Measurements from ENCODE around the gene CRACDL. TPM values are rescaled to one million over a fixed set of nuclear protein-coding genes. Genes with fewer than 3 reads are reported as not detected.
A peak's percentile ranks its signal among the peaks of the same experiment; 100 is the strongest.

CRACDL gene
- total and polyA plus RNA-seq, 9 donors: 1.4 to 3.3 (median 2.4) TPM

DNA sequence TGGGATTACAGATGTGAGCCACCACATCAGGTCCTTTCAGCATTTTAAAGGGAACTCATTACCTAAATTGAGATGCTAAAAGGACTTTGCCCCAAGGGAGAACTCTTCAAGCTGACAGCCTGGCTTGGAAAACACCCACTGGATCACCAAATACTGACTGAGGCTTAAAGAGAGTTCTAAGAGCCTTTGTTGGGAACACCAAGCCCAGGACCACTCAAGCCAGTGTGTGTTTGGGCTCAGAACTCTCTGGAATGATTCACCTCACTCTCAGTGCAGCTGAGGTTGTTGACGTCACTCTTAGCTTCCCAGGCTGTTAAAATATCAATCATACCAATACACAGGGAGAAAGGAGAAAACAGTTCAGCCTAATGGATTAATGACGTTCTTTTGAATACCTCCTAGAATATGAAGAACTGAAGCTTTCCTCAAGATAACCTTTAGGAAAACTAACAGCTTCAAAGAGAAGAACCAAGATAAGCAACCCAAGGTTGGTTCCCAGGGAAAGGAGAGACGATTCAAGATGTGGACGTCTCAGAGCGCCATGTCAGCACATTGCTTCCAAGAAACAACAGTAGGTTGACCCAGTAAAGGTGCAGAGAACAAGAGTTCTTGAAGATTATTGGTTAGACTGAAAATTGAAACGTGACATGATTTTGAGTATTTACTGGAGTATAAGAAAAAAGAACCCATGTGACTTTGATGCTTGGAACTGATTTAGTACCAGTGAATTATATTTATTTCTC, 157.1 kb downstream of the CRACDL start:
- no peak for DNase-seq
- Histone ChIP-seq H3K9me3 (replicated peaks; ENCODE audit: control insufficient read depth, low read depth, low read length) (peaks cover 7% of the 10 kb centered on the region), H3K27me3 (ENCODE audit: control insufficient read depth, insufficient read depth, low read length) (no peaks in the 10 kb centered on the region), H3K27ac (ENCODE audit: low read length) (no peak overlapping the region), H3K4me3 (ENCODE audit: low read length) (no peak overlapping the region), H3K36me3 (ENCODE audit: control insufficient read depth, insufficient read depth, low read length) (no peaks in the 10 kb centered on the region), H3K4me1 (ENCODE audit: control insufficient read depth, insufficient read depth, low read length) (peaks cover 12% of the 10 kb centered on the region)
- WGBS (ENCODE audit: insufficient coverage): 97% methylated on average over 3 of the region's 6 CpGs

GRCh38 chr2:98778151-98778550, 157.9 kb downstream of the CRACDL start:
- Histone ChIP-seq H3K4me1 (ENCODE audit: control insufficient read depth, insufficient read depth, low read length) (peaks cover 13% of the 10 kb centered on the region), H3K9me3 (replicated peaks; ENCODE audit: control insufficient read depth, low read depth, low read length) (peaks cover 7% of the 10 kb centered on the region), H3K4me3 (ENCODE audit: low read length) (no peak overlapping the region), H3K27me3 (ENCODE audit: control insufficient read depth, insufficient read depth, low read length) (no peaks in the 10 kb centered on the region), H3K36me3 (ENCODE audit: control insufficient read depth, insufficient read depth, low read length) (no peaks in the 10 kb centered on the region), H3K27ac (ENCODE audit: low read length) (no peak overlapping the region)
- 79% methylated on average over 2 of the region's 4 CpGs for WGBS (ENCODE audit: insufficient coverage)
- no peak for DNase-seq

- no peak for DNase-seq
- Histone ChIP-seq H3K4me3 (ENCODE audit: low read length) (no peak overlapping the region), H3K9me3 (replicated peaks; ENCODE audit: control insufficient read depth, low read depth, low read length) (peaks cover 7% of the 10 kb centered on the region), H3K4me1 (ENCODE audit: control insufficient read depth, insufficient read depth, low read length) (peaks cover 17% of the 10 kb centered on the region), H3K27me3 (ENCODE audit: control insufficient read depth, insufficient read depth, low read length) (no peaks in the 10 kb centered on the region), H3K36me3 (ENCODE audit: control insufficient read depth, insufficient read depth, low read length) (no peaks in the 10 kb centered on the region), H3K27ac (ENCODE audit: low read length) (no peak overlapping the region)
- no CpG with 5 or more reads among the region's 1 CpG for WGBS (ENCODE audit: insufficient coverage)
Measured at GRCh38 chr2:98777710-98778109, 158.3 kb downstream of the CRACDL start.

- H3K27me3 ChIP-seq (ENCODE audit: control insufficient read depth, insufficient read depth, low read length): no peaks in the 10 kb centered on the region
- H3K4me1 ChIP-seq (ENCODE audit: control insufficient read depth, insufficient read depth, low read length): peaks cover 21% of the 10 kb centered on the region
- no peak overlapping the region for H3K4me3 ChIP-seq (ENCODE audit: low read length)
- no peaks in the 10 kb centered on the region for H3K36me3 ChIP-seq (ENCODE audit: control insufficient read depth, insufficient read depth, low read length)
- H3K27ac ChIP-seq (ENCODE audit: low read length): no peak overlapping the region
- no peak for DNase-seq
- peaks cover 7% of the 10 kb centered on the region for H3K9me3 ChIP-seq (replicated peaks; ENCODE audit: control insufficient read depth, low read depth, low read length)
- 91% methylated on average over 4 of the region's 6 CpGs for WGBS (ENCODE audit: insufficient coverage)
Measured at GRCh38 chr2:98777076-98777475, 158.9 kb downstream of the CRACDL start.

DNA sequence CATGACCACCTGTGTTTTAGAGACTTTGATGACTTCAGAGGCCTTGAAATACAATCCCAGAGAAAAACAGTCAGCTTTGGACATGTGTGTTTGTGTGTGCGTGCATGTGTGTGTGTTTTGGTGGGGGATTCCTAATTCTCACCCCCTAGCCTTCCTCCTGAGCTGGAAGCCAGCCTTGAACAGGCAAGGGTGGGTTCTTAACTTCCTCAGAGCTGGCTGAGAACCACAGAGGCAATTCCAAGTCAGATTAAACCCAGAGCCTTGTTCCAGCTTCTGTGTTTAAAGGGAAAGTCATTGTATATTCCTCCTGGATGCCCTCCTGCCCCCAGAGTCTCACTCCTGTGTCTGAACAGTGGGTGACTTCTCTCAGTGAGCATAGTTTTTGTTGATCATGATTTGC, 159.9 kb downstream of the CRACDL start:
- WGBS (ENCODE audit: insufficient coverage): no CpG with 5 or more reads among the region's 1 CpG
- no peak overlapping the region for H3K27ac ChIP-seq (ENCODE audit: low read length)

GRCh38 chr2:98775146-98775986, 160.7 kb downstream of the CRACDL start:
- no peaks in the 10 kb centered on the region for H3K36me3 ChIP-seq (ENCODE audit: control insufficient read depth, insufficient read depth, low read length)
- DNase-seq: peak; percentile 41
- H3K4me1 ChIP-seq (ENCODE audit: control insufficient read depth, insufficient read depth, low read length): peaks cover 21% of the 10 kb centered on the region
- no peak overlapping the region for H3K4me3 ChIP-seq (ENCODE audit: low read length)
- no peaks in the 10 kb centered on the region for H3K27me3 ChIP-seq (ENCODE audit: control insufficient read depth, insufficient read depth, low read length)
- H3K9me3 ChIP-seq (replicated peaks; ENCODE audit: control insufficient read depth, low read depth, low read length): no peaks in the 10 kb centered on the region
- WGBS (ENCODE audit: insufficient coverage): 63% methylated on average over 20 of the region's 20 CpGs
- H3K27ac ChIP-seq (ENCODE audit: low read length): no peak overlapping the region

More for the DNA sequence above, 159.9 kb downstream of the CRACDL start:
- no peaks in the 10 kb centered on the region for H3K36me3 ChIP-seq (ENCODE audit: control insufficient read depth, insufficient read depth, low read length)
- no peak for DNase-seq
- H3K4me1 ChIP-seq (ENCODE audit: control insufficient read depth, insufficient read depth, low read length): peaks cover 21% of the 10 kb centered on the region
- H3K27me3 ChIP-seq (ENCODE audit: control insufficient read depth, insufficient read depth, low read length): no peaks in the 10 kb centered on the region
- H3K4me3 ChIP-seq (ENCODE audit: low read length): no peak overlapping the region
- no peaks in the 10 kb centered on the region for H3K9me3 ChIP-seq (replicated peaks; ENCODE audit: control insufficient read depth, low read depth, low read length)

DNA sequence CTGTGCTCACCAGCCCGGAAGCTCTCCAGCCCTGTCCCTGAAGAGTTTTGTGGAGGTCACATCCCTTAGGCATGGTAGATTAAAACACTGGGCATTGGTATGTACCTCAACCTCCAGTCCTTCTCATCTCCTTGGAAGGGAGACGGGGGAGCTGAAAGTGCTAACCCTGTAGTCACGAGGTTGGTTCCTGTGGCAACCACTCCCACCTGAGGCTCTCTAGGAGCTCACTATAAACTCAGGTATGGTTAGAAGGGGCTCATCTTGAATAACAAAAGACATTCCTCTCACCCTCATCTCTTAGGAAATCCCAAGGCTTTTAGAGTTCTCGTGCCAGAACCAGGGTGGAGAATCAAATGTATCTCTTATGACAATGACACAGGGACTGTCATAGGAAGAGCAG, 162.1 kb downstream of the CRACDL start:
- H3K27ac ChIP-seq (ENCODE audit: low read length): no peak overlapping the region
- H3K4me1 ChIP-seq (ENCODE audit: control insufficient read depth, insufficient read depth, low read length): peaks cover 25% of the 10 kb centered on the region
- no peaks in the 10 kb centered on the region for H3K9me3 ChIP-seq (replicated peaks; ENCODE audit: control insufficient read depth, low read depth, low read length)
- H3K27me3 ChIP-seq (ENCODE audit: control insufficient read depth, insufficient read depth, low read length): peaks cover 3% of the 10 kb centered on the region
- no CpG with 5 or more reads among the region's 4 CpGs for WGBS (ENCODE audit: insufficient coverage)
- H3K36me3 ChIP-seq (ENCODE audit: control insufficient read depth, insufficient read depth, low read length): no peaks in the 10 kb centered on the region
- H3K4me3 ChIP-seq (ENCODE audit: low read length): no peak overlapping the region
- DNase-seq: no peak

GRCh38 chr2:98773169-98773568, 162.9 kb downstream of the CRACDL start:
- Histone ChIP-seq H3K4me1 (ENCODE audit: control insufficient read depth, insufficient read depth, low read length) (peaks cover 29% of the 10 kb centered on the region), H3K27ac (ENCODE audit: low read length) (no peak overlapping the region), H3K27me3 (ENCODE audit: control insufficient read depth, insufficient read depth, low read length) (peaks cover 3% of the 10 kb centered on the region), H3K9me3 (replicated peaks; ENCODE audit: control insufficient read depth, low read depth, low read length) (no peaks in the 10 kb centered on the region), H3K4me3 (ENCODE audit: low read length) (no peak overlapping the region), H3K36me3 (ENCODE audit: control insufficient read depth, insufficient read depth, low read length) (no peaks in the 10 kb centered on the region)
- WGBS (ENCODE audit: insufficient coverage): 91% methylated on average over 4 of the region's 5 CpGs
- DNase-seq: no peak

DNA sequence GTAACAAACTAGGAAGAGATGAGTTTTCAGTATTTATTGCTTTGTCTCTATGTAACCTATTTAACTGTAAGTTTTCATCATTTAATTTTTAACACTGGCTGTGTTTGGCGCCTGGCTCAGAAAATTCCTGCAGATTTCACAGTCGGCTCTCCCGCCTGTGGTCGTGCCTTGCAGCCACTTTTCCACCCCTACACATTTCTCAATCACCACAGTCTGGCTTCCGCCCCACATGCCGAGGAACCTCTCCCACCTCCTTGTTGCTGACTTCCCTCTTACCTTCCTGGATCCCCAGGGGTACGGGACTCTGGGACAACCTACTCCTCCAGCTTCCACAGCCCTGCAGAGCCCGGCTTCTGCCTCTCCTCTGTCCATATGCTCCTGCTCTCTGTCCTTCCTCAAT, 163.5 kb downstream of the CRACDL start:
- 64% methylated on average over 8 of the region's 8 CpGs for WGBS (ENCODE audit: insufficient coverage)
- H3K4me3 ChIP-seq (ENCODE audit: low read length): no peak overlapping the region

GRCh38 chr2:98771721-98772524, 164.1 kb downstream of the CRACDL start:
- Histone ChIP-seq H3K4me3 (ENCODE audit: low read length) (no peak overlapping the region), H3K4me1 (ENCODE audit: control insufficient read depth, insufficient read depth, low read length) (peaks cover 29% of the 10 kb centered on the region), H3K9me3 (replicated peaks; ENCODE audit: control insufficient read depth, low read depth, low read length) (no peaks in the 10 kb centered on the region), H3K27ac (ENCODE audit: low read length) (no peak overlapping the region), H3K27me3 (ENCODE audit: control insufficient read depth, insufficient read depth, low read length) (peaks cover 3% of the 10 kb centered on the region), H3K36me3 (ENCODE audit: control insufficient read depth, insufficient read depth, low read length) (no peaks in the 10 kb centered on the region)
- WGBS (ENCODE audit: insufficient coverage): 54% methylated on average over 12 of the region's 17 CpGs
- peak; percentile 45 for DNase-seq

More for the DNA sequence above, 163.5 kb downstream of the CRACDL start:
- DNase-seq: no peak
- Histone ChIP-seq H3K36me3 (ENCODE audit: control insufficient read depth, insufficient read depth, low read length) (no peaks in the 10 kb centered on the region), H3K9me3 (replicated peaks; ENCODE audit: control insufficient read depth, low read depth, low read length) (no peaks in the 10 kb centered on the region), H3K4me1 (ENCODE audit: control insufficient read depth, insufficient read depth, low read length) (peaks cover 29% of the 10 kb centered on the region), H3K27me3 (ENCODE audit: control insufficient read depth, insufficient read depth, low read length) (peaks cover 3% of the 10 kb centered on the region), H3K27ac (ENCODE audit: low read length) (no peak overlapping the region)

Measured in muscle of leg (tissue), 11 donors.